ENCODE data around the gene TOLLIP.

Gene TOLLIP

GRCh38 chr11:1271927-1272326, 37.5 kb downstream of the TOLLIP start (continued):
- no peak for TF ChIP-seq PRDM6 (tag by site-specific recombination; IDR thresholded peaks at IDR 0.05)
- no peak for TF ChIP-seq ZNF501 (tag by site-specific recombination; IDR thresholded peaks at IDR 0.05)
- no peak for TF ChIP-seq ZNF639 (tag by site-specific recombination; IDR thresholded peaks at IDR 0.05)

- POLR2A ChIA-PET = no interaction called here
- CTCF ChIA-PET = interaction anchor here (0.6 kb wide), 1 partner anchor 303 kb away, joined by 4 read pairs; no protein-coding TSS in a partner anchor
These were observed 38.0 kb downstream of the TOLLIP start for GRCh38 chr11:1271406-1271805.

GRCh38 chr11:1271002-1271401, 38.4 kb downstream of the TOLLIP start:
- Histone ChIP-seq H3K27ac (ENCODE audit: extremely low read depth, low read depth, low read length) (no peak overlapping the region), H3K4me3 (ENCODE audit: low read depth, low read length) (no peak overlapping the region), H3K9me3 (ENCODE audit: control insufficient read depth, insufficient read depth, low read depth, low read length) (no peaks in the 10 kb centered on the region), H3K36me3 (ENCODE audit: control insufficient read depth in 2 of 2, insufficient read depth in 1 of 2, low read length in 2 of 2) (peaks cover 0 to 15% of the 10 kb centered on the region in 2 experiments; a peak in 1 of 3 replicates), H3K4me1 (ENCODE audit: control insufficient read depth, insufficient read depth, low read length) (no peaks in the 10 kb centered on the region)
- ChIA-PET CTCF (interaction anchor here (0.6 kb wide), 1 partner anchor 304 kb away, joined by 4 read pairs; no protein-coding TSS in a partner anchor), POLR2A (no interaction called here)
- TF ChIP-seq ZBTB8A (tag by site-specific recombination; IDR thresholded peaks at IDR 0.05) (peak; percentile 94), ZEB2 (tag by site-specific recombination; IDR thresholded peaks at IDR 0.05) (peak; percentile 44; the same call in 1 of the 2 replicates), SCRT2 (tag by site-specific recombination; IDR thresholded peaks at IDR 0.05) (no peak), ZFHX2 (tag by site-specific recombination; conservative IDR thresholded peaks at IDR 0.05) (0 out of 2 replicates have a peak, but pooled peaks have one; percentile 13), ZNF704 (tag by site-specific recombination; IDR thresholded peaks at IDR 0.05) (no peak), ZNF274 (IDR thresholded peaks at IDR 0.05; ENCODE audit: low read length) (no peak), ZNF274 (tag by site-specific recombination; IDR thresholded peaks at IDR 0.05; ENCODE audit: borderline replicate concordance) (no peak), PRDM6 (tag by site-specific recombination; IDR thresholded peaks at IDR 0.05) (peak; percentile 86), ZBTB6 (tag by site-specific recombination; IDR thresholded peaks at IDR 0.05) (no peak), ZNF610 (tag by site-specific recombination; IDR thresholded peaks at IDR 0.05; ENCODE audit: borderline replicate concordance) (no peak), ZNF169 (tag by site-specific recombination; IDR thresholded peaks at IDR 0.05) (no peak), INSM2 (tag by site-specific recombination; IDR thresholded peaks at IDR 0.05) (no peak), ZNF449 (tag by site-specific recombination; IDR thresholded peaks at IDR 0.05) (no peak), ZIC2 (tag by site-specific recombination; IDR thresholded peaks at IDR 0.05) (peak; percentile 86), ZNF521 (tag by site-specific recombination; IDR thresholded peaks at IDR 0.05) (no peak), ZNF571 (tag by site-specific recombination; IDR thresholded peaks at IDR 0.05) (no peak)

More at GRCh38 chr11:1271406-1271805, 38.0 kb downstream of the TOLLIP start:
- Histone ChIP-seq H3K9me3 (ENCODE audit: control insufficient read depth, insufficient read depth, low read depth, low read length) (no peaks in the 10 kb centered on the region), H3K36me3 (ENCODE audit: control insufficient read depth in 2 of 2, insufficient read depth in 1 of 2, low read length in 2 of 2) (peaks cover 0 to 19% of the 10 kb centered on the region in 2 experiments; a peak in 1 of 3 replicates), H3K27ac (ENCODE audit: extremely low read depth, low read depth, low read length) (no peak overlapping the region), H3K4me1 (ENCODE audit: control insufficient read depth, insufficient read depth, low read length) (no peaks in the 10 kb centered on the region), H3K4me3 (ENCODE audit: low read depth, low read length) (no peak overlapping the region)
- TF ChIP-seq ZNF449 (tag by site-specific recombination; IDR thresholded peaks at IDR 0.05) (no peak), ZBTB8A (tag by site-specific recombination; IDR thresholded peaks at IDR 0.05) (peak; percentile 6; the same call in 1 of the 2 replicates)

Data from HEK293 (cell line).